GM18526 (cell line): Measurements from ENCODE around the gene RNASEH1.

Experiments used
- POLR2A ChIP-seq: IDR thresholded peaks from 3 replicates; pipeline ENCODE4 v1.6.1; 2011; ENCODE audit not compliant: insufficient read length; ENCODE audit errors: extremely low read depth

RNASEH1 gene

GRCh38 chr2:3575534-3576262 is 17.6 kb upstream of the RNASEH1 start:
- TF ChIP-seq POLR2A, result no peak

- TF ChIP-seq POLR2A, result no peak
Observed at GRCh38 chr2:3574155-3574554, 16.0 kb upstream of the RNASEH1 start.

GRCh38 chr2:3572620-3573019 is 14.5 kb upstream of the RNASEH1 start:
- no peak for TF ChIP-seq POLR2A

GRCh38 chr2:3571284-3571683 is 13.2 kb upstream of the RNASEH1 start:
- TF ChIP-seq POLR2A, result no peak

GRCh38 chr2:3566806-3567205 is 8.7 kb upstream of the RNASEH1 start:
- TF ChIP-seq POLR2A, result no peak

GRCh38 chr2:3565117-3565516 is 7.0 kb upstream of the RNASEH1 start:
- no peak for TF ChIP-seq POLR2A

GRCh38 chr2:3563521-3563976 is 5.4 kb upstream of the RNASEH1 start:
- no peak for TF ChIP-seq POLR2A

- TF ChIP-seq POLR2A, result no peak
Observed at GRCh38 chr2:3557639-3558204, 411 bp downstream of the RNASEH1 start.

- TF ChIP-seq POLR2A, result no peak
Observed at GRCh38 chr2:3553946-3554345, 4.2 kb downstream of the RNASEH1 start.

- TF ChIP-seq POLR2A, result no peak
Observed at GRCh38 chr2:3547915-3548314, 10.2 kb downstream of the RNASEH1 start.

GRCh38 chr2:3545788-3546478 is 12.2 kb downstream of the RNASEH1 start:
- TF ChIP-seq POLR2A, result no peak

GRCh38 chr2:3543023-3543683 is 15.0 kb downstream of the RNASEH1 start:
- no peak for TF ChIP-seq POLR2A

GRCh38 chr2:3542107-3542506 is 16.0 kb downstream of the RNASEH1 start:
- no peak for TF ChIP-seq POLR2A

- no peak for TF ChIP-seq POLR2A
Observed at GRCh38 chr2:3539836-3540235, 18.3 kb downstream of the RNASEH1 start.

- no peak for TF ChIP-seq POLR2A
Observed at GRCh38 chr2:3536682-3537632, 21.2 kb downstream of the RNASEH1 start.
